Activated naive CD8-positive, alpha-beta T cell treated with anti-CD3 and anti-CD28 coated beads, Interleukin-2, amount 50 U/mL, for 16 hours (primary cell): ENCODE results near the gene TSPAN15.
"Not testable (repeated sequence)": the region's sequence is repeated elsewhere in the genome, so short reads cannot be mapped to it uniquely, and the experiment has no call there.

Experiments
- DNase-seq: peaks from one replicate; pipeline ENCODE4 v3.0.0-alpha.2; 2020; ENCODE audit warnings: low read depth, low spot score

Gene TSPAN15

DNA sequence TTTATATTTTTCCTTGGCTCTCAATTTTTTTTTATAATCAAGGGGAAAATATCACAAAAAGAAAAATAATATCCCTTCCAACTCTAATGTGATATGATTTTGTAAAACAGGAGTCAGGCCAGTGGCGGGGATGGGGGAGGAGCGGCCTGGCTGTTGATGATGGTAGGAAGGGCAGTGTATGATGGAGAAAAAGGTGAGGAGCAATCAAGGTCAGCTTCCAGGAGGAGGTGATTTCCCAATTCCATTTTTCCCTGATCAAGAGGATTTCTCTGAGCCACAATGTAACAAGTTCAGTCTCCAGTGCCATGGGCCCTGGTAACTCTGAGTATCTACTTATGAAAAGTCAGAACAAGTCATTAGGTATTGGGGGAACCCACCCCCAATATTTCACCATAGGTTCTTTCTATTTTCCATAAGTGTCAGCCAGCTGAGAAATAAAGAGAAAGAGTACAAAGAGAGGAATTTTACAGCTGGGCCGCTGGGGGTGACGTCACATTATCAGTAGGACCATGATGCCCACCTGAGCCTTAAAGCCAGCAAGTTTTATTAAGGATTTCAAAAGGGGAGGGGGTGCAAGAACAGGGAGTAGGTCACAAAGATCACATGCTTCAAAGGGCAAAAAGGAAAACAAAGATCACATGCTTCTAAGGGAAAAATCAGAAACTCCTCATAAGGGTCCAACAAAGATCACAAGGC, 37.0 kb downstream of the TSPAN15 start:
- not testable (repeated sequence) for DNase-seq

GRCh38 chr10:69488856-69489255, 37.6 kb downstream of the TSPAN15 start:
- DNase-seq: not testable (repeated sequence)

GRCh38 chr10:69489506-69490090, 38.3 kb downstream of the TSPAN15 start:
- DNase-seq: no peak

DNA sequence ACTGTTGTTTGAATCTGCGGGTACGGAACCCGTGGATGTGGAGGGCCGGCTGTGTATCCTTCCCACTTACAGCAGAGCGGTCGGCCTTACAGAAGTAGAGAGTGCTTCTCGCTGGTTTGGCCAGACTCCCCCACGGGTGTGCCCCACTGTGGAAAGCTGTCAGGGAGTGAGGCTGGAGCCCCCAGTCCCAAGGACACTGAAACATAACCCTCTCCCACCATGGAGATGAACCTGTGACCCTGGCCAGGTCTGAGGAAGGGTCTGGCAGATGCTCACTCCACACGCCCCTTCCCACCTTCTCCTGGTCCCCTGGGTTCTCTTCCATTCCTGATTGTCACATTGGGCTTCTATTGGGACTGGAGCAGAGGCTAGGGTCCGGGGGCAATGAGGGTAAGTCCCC, 39.6 kb downstream of the TSPAN15 start:
- DNase-seq: no peak

DNA sequence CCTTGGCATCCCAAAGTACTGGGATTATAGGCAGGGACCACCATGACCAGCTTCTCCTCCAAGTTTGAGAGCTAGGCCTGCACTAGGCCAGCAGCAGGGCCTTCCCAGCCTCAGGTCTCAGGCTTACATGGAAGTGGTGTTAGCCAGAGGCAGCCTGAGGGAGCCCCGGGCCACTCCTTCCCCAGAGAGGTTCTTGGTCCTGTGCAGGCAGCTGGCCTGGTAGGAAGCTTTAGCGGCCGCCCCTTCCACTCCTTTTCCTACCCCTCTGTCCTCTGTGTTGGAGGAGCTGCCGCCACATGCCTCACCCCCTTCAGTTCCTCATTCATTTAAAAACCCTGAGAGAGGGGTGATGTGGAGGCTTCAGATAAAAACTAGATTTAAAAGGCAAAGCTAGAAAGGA, 40.3 kb downstream of the TSPAN15 start:
- no peak for DNase-seq

DNA sequence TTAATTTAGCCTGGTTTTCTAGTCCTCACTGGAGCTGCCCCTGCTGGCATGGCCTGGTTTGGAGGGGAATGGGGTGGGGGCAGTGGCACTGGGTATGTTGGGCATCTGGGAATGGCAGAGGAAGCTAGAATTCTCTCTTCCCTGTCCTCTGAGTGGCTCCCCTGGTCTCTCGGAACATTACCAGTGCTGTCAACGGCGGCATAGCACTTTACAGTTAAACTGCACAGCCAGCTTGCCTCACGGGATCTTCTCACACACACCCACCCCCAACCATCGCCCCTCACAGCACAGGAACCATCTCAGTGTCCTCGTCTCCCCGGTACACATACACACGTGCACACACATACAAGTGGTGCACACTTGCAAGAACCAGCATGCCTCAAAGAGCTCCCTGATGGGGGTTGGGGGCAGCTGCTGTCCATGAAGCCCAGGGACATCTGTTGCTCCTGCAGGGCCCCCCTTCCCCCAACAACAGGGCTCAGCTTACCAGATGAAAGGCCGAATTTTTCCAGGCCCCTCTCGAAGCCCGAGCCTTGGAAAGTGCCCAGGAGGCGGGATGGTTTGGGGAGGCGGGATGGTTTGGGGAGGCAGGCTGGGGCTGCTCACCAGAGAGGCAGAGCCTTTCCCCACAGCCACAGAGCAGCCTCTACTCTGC, 41.0 kb downstream of the TSPAN15 start:
- no peak for DNase-seq

GRCh38 chr10:69492746-69493462, 41.6 kb downstream of the TSPAN15 start:
- DNase-seq: no peak

DNA sequence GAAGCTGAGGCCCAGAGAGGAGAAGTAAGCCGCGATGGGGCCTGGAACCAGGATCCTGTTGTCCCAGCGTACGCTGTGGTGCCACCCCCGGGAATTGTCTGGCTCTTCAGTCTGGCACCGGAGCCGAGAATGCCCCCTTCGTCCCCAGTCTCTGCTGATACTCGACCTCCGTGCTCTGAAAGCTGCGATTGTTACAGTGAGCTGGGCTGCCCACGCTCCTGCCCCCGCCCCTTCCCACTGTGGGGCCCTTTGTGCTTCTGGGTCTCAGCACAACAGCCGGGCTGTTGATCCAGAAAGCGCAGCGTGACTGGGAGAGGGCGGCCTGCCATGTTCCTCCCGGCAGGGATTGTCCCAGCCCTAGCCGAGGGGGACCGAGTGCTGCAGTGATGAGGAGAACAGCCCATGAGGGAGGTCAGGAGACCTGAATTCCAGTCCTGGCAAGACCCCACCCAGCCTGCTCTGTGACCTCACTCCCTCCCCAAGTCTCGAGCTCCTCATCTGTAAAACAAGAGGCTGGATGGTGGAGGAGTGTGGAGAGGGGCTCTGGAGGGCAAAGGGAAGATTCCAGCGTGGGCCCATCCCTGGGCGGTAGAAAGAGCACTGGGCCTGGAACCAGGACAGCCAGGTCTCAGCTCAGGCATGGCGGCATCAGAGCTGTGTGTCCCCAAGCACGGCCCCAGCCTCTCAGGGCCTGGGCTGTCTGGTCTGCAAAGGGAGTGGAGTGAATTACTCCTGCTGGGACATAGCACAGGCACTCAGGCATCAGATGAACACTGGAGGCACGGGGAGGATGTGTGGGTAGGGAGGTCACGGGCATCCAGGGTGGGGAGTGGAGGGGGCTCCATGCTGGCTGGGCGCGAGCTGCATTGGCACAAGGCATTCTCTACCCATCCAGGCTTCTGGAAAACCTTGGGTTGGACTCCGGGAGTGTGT, 43.6 kb downstream of the TSPAN15 start:
- no peak for DNase-seq

GRCh38 chr10:69495666-69496065, 44.4 kb downstream of the TSPAN15 start:
- DNase-seq: no peak

DNA sequence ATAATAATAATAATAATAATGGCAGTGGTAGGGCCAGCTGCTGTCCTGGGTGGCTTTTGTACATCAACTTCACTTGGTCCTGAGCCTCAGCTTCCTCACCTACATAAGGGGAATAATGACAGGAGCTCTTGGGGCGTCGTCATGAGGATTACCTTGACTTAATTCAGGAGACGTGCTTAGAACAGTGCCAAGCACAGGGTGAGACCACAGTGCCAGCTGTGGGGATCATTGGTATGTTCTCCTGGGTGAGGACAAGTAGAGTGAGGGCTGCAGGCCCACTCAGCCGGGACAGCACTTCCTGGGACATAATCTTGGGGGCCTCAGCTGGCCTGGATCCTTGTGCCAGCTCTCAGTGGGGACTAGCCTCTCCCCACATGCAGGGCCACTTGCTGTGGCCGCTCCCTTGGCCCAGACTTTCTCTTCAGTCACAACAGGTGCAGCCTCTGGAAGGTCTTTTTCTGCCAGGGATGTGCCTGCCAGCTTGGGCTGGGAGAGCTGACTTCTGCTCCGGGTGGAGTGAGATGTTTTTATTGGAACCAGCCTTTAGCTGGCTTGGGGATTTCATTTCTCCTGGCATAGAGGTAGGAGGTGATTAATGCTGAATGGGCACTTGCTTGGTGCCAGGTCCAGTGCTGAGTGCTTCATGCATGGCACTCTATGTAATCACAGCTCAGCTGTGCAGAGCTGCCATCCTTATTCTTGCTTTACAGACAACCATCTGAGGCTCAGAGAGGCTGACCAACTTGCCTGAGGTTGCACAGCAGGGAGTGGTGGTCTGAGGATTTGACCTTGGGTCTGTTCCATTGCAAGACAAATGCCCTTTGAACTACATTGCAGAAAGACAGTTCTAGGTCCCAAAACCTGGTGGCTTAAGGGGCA, 45.3 kb downstream of the TSPAN15 start:
- DNase-seq: no peak

DNA sequence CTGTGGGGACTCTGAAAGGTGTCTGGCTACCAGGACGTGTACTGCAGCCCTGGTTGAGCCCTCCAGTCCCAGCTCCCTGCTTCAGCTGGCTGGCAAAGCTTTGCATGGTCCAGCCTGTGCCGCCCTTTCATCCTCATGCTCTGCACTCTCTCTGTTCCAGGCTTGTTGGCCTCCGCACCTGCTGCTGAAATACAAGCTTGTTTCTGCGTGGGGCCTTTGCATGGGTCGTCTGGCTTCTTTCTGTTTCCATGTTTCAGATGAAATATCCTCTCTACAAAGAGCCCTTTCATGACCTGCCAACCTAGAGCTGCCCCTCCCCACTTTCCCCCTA, 45.9 kb downstream of the TSPAN15 start:
- no peak for DNase-seq

DNA sequence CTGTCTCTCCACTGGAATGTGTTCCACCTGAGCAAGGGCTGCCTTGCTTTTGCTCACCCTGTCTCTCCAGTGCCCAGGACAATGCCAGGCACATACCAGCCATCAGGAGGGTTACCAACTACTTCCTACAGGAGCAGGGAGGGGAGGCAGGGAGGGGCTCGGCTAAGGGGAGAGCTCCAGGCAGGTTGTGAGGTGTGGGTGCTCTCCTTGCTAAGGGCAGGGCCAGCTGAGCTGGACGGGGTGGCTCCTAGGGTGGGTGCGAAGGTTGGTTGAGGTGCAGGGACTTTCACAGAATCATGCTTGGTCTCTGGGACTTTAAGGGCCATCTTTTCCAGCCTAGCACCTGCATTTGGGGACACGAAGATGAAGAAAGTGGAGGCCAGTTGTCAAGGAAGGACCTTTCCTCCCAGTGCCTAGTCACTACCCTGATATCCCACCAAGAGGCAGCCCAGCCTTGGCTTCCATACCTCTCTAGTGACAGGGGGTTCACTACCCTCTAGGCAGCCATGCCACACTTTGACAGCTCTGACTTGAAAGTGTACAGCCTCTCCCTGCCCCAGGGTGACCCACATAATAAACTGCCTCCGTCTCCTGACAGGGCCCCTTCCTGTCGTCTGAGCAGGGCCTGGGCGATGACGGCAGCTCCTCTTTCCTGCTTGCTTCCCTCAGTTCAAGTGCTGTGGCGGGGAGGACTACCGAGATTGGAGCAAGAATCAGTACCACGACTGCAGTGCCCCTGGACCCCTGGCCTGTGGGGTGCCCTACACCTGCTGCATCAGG, 46.5 kb downstream of the TSPAN15 start:
- no peak for DNase-seq

- DNase-seq: no peak
Measured at GRCh38 chr10:69498711-69499471, 47.6 kb downstream of the TSPAN15 start.

- no peak for DNase-seq
Measured at GRCh38 chr10:69499726-69500689, 48.7 kb downstream of the TSPAN15 start.

GRCh38 chr10:69500864-69501468, 49.7 kb downstream of the TSPAN15 start:
- DNase-seq: no peak

DNA sequence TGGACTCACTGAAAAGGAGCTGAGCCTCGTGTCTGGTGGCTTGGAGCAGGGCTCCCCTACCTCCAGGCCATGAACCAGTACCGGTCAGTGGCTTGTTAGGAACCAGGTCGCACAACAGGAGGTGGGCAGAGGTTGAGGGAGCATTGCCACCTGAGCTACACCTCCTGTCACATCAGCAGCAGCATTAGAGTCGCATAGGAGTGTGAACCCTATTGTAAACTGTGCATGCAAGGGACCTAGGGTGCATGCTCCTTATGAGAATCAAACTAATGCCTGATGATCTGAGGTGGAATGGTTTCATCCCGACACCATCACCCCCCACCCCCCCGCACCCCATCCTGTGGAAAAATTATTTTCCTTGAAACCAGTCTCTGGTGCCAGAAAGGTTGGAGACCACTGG, 50.4 kb downstream of the TSPAN15 start:
- no peak for DNase-seq

- DNase-seq: no peak
Measured at GRCh38 chr10:69502589-69502988, 51.3 kb downstream of the TSPAN15 start.
